ENCODE measurements around the gene APBB1IP.
A peak's percentile ranks its signal among the peaks of the same experiment; 100 is the strongest.

The APBB1IP gene

DNA sequence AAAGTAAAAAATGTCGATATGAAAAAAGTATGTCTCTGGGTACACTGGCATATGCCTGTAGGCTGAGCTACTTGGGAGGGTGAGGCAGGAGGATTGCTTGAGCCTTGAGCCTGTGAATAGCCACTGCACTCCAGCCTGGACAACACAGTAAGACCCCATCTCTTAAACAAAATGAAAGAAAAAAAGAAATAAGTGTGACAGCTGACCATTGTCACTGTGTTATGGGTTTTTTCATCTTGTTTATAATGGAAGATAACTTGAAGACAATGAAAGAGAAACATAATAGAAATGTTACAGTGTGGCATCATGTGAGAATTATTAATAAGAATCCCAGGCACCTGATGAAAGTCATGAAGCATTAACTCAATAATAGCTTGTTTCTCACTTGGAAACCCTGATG, 75.0 kb downstream of the APBB1IP start:
- no peaks in the 10 kb centered on the region for H3K9me3 ChIP-seq (ENCODE audit: control insufficient read depth, insufficient read depth, low read length)
- H4K20me1 ChIP-seq (ENCODE audit: control insufficient read depth, insufficient read depth, low read depth, low read length) = no peaks in the 10 kb centered on the region
- H3K27me3 ChIP-seq (ENCODE audit: control insufficient read depth, low read length) = no peaks in the 10 kb centered on the region
- peaks cover 94% of the 10 kb centered on the region for H3K36me3 ChIP-seq (ENCODE audit: control insufficient read depth, low read length)
- no peaks in the 10 kb centered on the region for H3K9me2 ChIP-seq (replicated peaks; ENCODE audit: control insufficient read depth, low read length)
- H3K4me2 ChIP-seq (ENCODE audit: low read length) = no peak overlapping the region
- no peak overlapping the region for H3K27ac ChIP-seq (ENCODE audit: low read depth, low read length)
- no peak overlapping the region for H3K4me3 ChIP-seq (ENCODE audit: low read length)
- 0 out of 2 replicates have a peak, but pooled peaks cover 3% of the 10 kb centered on the region for H3K79me2 ChIP-seq (ENCODE audit: control insufficient read depth, low read length)
- peaks cover 3% of the 10 kb centered on the region; the same call in 1 of the 2 replicates for H3K4me1 ChIP-seq (ENCODE audit: control insufficient read depth, low read length)
- TF ChIP-seq CTCF (IDR thresholded peaks at IDR 0.05; ENCODE audit: low read depth, low read length, poor library complexity, severe bottlenecking) (no peak), EZH2phosphoT487 (IDR thresholded peaks at IDR 0.05; ENCODE audit: borderline replicate concordance, low read length) (no peak)
- H3F3A ChIP-seq (ENCODE audit: control insufficient read depth, insufficient read depth) = no peaks in the 10 kb centered on the region; the same call in 1 of the 2 replicates

GRCh38 chr10:26516540-26517101, 78.5 kb downstream of the APBB1IP start:
- H3F3A ChIP-seq (ENCODE audit: control insufficient read depth, insufficient read depth) = no peaks in the 10 kb centered on the region; the same call in 1 of the 2 replicates
- peaks cover 89% of the 10 kb centered on the region for H3K36me3 ChIP-seq (ENCODE audit: control insufficient read depth, low read length)
- H3K9me3 ChIP-seq (ENCODE audit: control insufficient read depth, insufficient read depth, low read length) = no peaks in the 10 kb centered on the region
- peaks cover 3% of the 10 kb centered on the region; the same call in 1 of the 2 replicates for H3K4me1 ChIP-seq (ENCODE audit: control insufficient read depth, low read length)
- no peaks in the 10 kb centered on the region for H3K27me3 ChIP-seq (ENCODE audit: control insufficient read depth, low read length)
- H3K79me2 ChIP-seq (ENCODE audit: control insufficient read depth, low read length) = 0 out of 2 replicates have a peak, but pooled peaks cover 3% of the 10 kb centered on the region
- H3K27ac ChIP-seq (ENCODE audit: low read depth, low read length) = no peak overlapping the region
- H3K4me2 ChIP-seq (ENCODE audit: low read length) = no peak overlapping the region
- H4K20me1 ChIP-seq (ENCODE audit: control insufficient read depth, insufficient read depth, low read depth, low read length) = no peaks in the 10 kb centered on the region
- H3K9me2 ChIP-seq (replicated peaks; ENCODE audit: control insufficient read depth, low read length) = no peaks in the 10 kb centered on the region
- no peak overlapping the region for H3K4me3 ChIP-seq (ENCODE audit: low read length)
- TF ChIP-seq CTCF (IDR thresholded peaks at IDR 0.05; ENCODE audit: low read depth, low read length, poor library complexity, severe bottlenecking) (peak; percentile 19), EZH2phosphoT487 (IDR thresholded peaks at IDR 0.05; ENCODE audit: borderline replicate concordance, low read length) (no peak)

DNA sequence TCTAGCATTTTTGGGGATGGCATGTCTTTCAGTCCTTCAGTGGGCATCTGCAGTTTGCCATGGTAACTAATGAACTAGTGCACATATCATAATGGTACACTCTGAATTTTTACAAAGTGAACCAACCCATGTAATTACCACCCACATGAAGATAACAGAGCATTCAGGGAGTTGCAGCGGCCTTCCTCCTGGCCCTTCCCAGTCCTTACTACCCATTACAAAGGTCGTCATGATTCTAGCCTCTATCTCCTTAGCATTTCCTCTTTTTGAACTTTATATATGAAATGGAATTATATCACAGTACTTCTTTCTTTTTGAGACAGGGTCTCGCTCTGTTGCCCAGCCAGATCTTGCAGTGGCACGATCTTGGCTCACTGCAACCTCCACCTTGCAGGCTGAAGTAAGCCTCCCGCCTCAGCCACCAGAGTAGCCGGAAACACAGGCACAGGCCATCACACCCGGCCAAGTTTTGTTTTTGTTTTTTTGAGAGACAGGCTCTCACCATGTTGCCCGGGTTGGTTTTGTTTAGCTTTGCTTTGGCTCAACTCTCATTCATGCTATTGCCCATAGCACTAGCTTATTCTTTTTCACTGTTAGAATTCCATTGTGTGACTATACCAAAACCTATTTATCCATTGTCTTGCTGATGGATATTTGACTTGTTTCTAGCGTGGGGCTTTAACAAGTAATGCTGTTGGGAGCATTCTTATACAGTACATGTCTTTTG, 79.2 kb downstream of the APBB1IP start:
- H3K4me3 ChIP-seq (ENCODE audit: low read length) = no peak overlapping the region
- peaks cover 88% of the 10 kb centered on the region for H3K36me3 ChIP-seq (ENCODE audit: control insufficient read depth, low read length)
- no peak overlapping the region for H3K4me2 ChIP-seq (ENCODE audit: low read length)
- H4K20me1 ChIP-seq (ENCODE audit: control insufficient read depth, insufficient read depth, low read depth, low read length) = no peaks in the 10 kb centered on the region
- no peaks in the 10 kb centered on the region for H3K27me3 ChIP-seq (ENCODE audit: control insufficient read depth, low read length)
- no peak overlapping the region for H3K27ac ChIP-seq (ENCODE audit: low read depth, low read length)
- TF ChIP-seq CTCF (IDR thresholded peaks at IDR 0.05; ENCODE audit: low read depth, low read length, poor library complexity, severe bottlenecking) (no peak), EZH2phosphoT487 (IDR thresholded peaks at IDR 0.05; ENCODE audit: borderline replicate concordance, low read length) (no peak)
- H3K9me2 ChIP-seq (replicated peaks; ENCODE audit: control insufficient read depth, low read length) = no peaks in the 10 kb centered on the region
- 0 out of 2 replicates have a peak, but pooled peaks cover 3% of the 10 kb centered on the region for H3K79me2 ChIP-seq (ENCODE audit: control insufficient read depth, low read length)
- H3F3A ChIP-seq (ENCODE audit: control insufficient read depth, insufficient read depth) = no peaks in the 10 kb centered on the region
- no peaks in the 10 kb centered on the region for H3K9me3 ChIP-seq (ENCODE audit: control insufficient read depth, insufficient read depth, low read length)
- peaks cover 3% of the 10 kb centered on the region; the same call in 1 of the 2 replicates for H3K4me1 ChIP-seq (ENCODE audit: control insufficient read depth, low read length)

Data from DOHH2 (cell line).